Testis (tissue), 2 donors: ENCODE measurements around the gene METTL4.

Source experiments
- CTCF ChIP-seq, 3 experiments: fragments of 450-650 bp in 2 of 3; fragments of 200-600 bp in 1 of 3; sonication (generic) in 1 of 3; IDR thresholded peaks; one replicate each; pipeline ENCODE4 v1.5.1; 2016 to 2019; ENCODE audit warnings: antibody characterized with exemption in 3 of 3, mild to moderate bottlenecking in 2 of 3, moderate library complexity in 1 of 3
- POLR2A ChIP-seq: fragments of 450-650 bp; IDR thresholded peaks from one replicate; pipeline ENCODE4 v1.6.1; 2017; ENCODE audit warnings: antibody characterized with exemption, mild to moderate bottlenecking, moderate library complexity

GRCh38 chr18:2589345-2590068 lies 18.2 kb upstream of the METTL4 start:
- TF ChIP-seq CTCF (IDR thresholded peaks at IDR 0.05) (no peak), POLR2A (no peak)
